GM19438 (cell line): ENCODE results near the gene SLC13A2.

Experiments used
- ATAC-seq: cut with Tn5 transposase; IDR thresholded peaks from one replicate; pipeline ENCODE4 v1.9.1; 2021; ENCODE audit warnings: low read depth; ENCODE audit not compliant: unreplicated experiment

Gene SLC13A2

GRCh38 chr17:28491860-28492259 is 18.4 kb downstream of the SLC13A2 start:
- no peak for ATAC-seq

- ATAC-seq = no peak
Observed at GRCh38 chr17:28492352-28493310, 19.2 kb downstream of the SLC13A2 start.

- ATAC-seq = no peak
Observed at GRCh38 chr17:28493460-28493859, 20.0 kb downstream of the SLC13A2 start.

- peak; percentile 58 for ATAC-seq
Observed at GRCh38 chr17:28494445-28495188, 21.2 kb downstream of the SLC13A2 start.

- no peak for ATAC-seq
Observed at GRCh38 chr17:28495635-28496034, 22.2 kb downstream of the SLC13A2 start.

- ATAC-seq = no peak
Observed at GRCh38 chr17:28497931-28498330, 24.5 kb downstream of the SLC13A2 start.

- no peak for ATAC-seq
Observed at GRCh38 chr17:28498652-28499363, 25.4 kb downstream of the SLC13A2 start.

- no peak for ATAC-seq
Observed at GRCh38 chr17:28499364-28499664, 25.9 kb downstream of the SLC13A2 start.

- no peak for ATAC-seq
Observed at GRCh38 chr17:28499684-28500357, 26.4 kb downstream of the SLC13A2 start.

GRCh38 chr17:28500712-28501379 is 27.4 kb downstream of the SLC13A2 start:
- ATAC-seq = no peak

GRCh38 chr17:28501421-28502284 is 28.2 kb downstream of the SLC13A2 start:
- ATAC-seq = no peak

GRCh38 chr17:28503420-28503819 is 30.0 kb downstream of the SLC13A2 start:
- ATAC-seq = no peak

- ATAC-seq = no peak
Observed at GRCh38 chr17:28505986-28506665, 32.7 kb downstream of the SLC13A2 start, which contains the start of gene FOXN1. Gene FOXN1, plus strand, starts transcription at chr17:28506348. Its CDS starts 17,622 bp downstream, at chr17:28523970.

GRCh38 chr17:28506763-28507487 is 33.5 kb downstream of the SLC13A2 start:
- ATAC-seq = no peak

- no peak for ATAC-seq
Observed at GRCh38 chr17:28507567-28508203, 34.2 kb downstream of the SLC13A2 start.

GRCh38 chr17:28508211-28508724 is 34.8 kb downstream of the SLC13A2 start:
- ATAC-seq = no peak

GRCh38 chr17:28509789-28510188 is 36.3 kb downstream of the SLC13A2 start:
- no peak for ATAC-seq
